ENCODE measurements around the gene C11orf91.
"Not testable (repeated sequence)": the region's sequence is repeated elsewhere in the genome, so short reads cannot be mapped to it uniquely, and the experiment has no call there.

C11orf91 gene

DNA sequence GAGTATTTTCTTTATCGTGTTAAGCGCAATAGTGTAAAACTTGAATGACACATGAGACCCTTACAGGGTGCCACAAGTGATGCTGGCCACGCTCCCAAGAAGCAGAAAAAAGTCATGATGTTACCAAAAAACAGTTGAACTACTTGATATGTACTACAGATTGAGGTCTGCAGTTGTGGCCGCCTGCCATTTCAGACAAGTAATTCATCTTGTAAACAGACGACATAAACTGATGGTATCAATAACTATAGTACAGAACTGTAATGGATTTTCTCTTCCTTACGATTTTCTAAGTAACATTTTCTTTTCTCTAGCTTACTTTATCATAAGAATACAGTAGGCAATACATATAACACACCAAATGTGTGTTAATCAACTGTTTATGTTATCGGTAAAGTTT is 30.1 kb upstream of the C11orf91 start:
- no peak overlapping the region for H3K4me3 ChIP-seq (ENCODE audit: low read depth, low read length)
- DNase-seq (ENCODE audit: low read depth), result no peak
- TF ChIP-seq, protein P1, sequence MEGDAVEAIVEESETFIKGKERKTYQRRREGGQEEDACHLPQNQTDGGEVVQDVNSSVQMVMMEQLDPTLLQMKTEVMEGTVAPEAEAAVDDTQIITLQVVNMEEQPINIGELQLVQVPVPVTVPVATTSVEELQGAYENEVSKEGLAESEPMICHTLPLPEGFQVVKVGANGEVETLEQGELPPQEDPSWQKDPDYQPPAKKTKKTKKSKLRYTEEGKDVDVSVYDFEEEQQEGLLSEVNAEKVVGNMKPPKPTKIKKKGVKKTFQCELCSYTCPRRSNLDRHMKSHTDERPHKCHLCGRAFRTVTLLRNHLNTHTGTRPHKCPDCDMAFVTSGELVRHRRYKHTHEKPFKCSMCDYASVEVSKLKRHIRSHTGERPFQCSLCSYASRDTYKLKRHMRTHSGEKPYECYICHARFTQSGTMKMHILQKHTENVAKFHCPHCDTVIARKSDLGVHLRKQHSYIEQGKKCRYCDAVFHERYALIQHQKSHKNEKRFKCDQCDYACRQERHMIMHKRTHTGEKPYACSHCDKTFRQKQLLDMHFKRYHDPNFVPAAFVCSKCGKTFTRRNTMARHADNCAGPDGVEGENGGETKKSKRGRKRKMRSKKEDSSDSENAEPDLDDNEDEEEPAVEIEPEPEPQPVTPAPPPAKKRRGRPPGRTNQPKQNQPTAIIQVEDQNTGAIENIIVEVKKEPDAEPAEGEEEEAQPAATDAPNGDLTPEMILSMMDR (IDR thresholded peaks at IDR 0.05; ENCODE audit: control insufficient read depth, extremely low read depth, insufficient read depth), result no peak

DNA sequence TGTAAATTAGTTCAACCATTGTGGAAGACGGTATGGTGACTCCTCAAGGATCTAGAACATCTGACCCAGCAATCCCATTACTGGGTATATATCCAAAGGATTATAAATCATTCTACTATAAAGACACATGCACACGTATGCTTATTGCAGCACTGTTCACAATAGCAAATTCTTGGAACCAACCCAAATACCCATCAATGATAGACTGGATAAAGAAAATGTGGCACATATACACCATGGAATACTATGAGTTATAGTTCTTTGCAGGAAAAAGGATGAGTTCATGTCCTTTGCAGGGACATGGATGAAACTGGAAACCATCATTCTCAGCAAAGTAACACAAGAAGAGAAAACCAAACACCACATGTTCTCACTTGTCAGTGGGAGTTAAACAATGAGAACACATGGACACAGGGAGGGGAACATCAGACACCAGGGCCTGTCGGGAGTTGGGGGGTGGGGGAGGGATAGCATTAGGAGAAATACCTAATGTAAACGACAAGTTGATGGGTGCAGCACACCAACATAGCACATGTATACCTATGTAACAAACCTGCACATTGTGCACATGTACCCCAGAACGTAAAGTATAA is 28.5 kb upstream of the C11orf91 start:
- DNase-seq (ENCODE audit: low read depth); H3K4me3 ChIP-seq (ENCODE audit: low read depth, low read length): not testable (repeated sequence)

DNA sequence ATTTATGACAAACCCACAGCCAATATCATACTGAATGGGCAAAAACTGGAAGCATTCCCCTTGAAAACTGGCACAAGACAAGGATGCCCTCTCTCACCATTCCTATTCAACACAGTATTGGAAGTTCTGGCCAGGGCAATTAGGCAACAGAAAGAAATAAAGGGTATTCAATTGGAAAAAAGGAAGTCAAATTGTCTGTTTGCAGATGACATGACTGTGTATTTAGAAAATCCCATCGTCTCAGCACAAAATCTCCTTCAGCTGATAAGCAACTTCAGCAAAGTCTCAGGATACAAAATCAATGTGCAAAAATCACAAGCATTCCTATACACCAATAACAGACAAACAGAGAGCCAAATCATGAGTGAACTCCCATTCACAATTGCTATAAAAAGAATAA is 26.9 kb upstream of the C11orf91 start:
- H3K4me3 ChIP-seq (ENCODE audit: low read depth, low read length); DNase-seq (ENCODE audit: low read depth): not testable (repeated sequence)

DNA sequence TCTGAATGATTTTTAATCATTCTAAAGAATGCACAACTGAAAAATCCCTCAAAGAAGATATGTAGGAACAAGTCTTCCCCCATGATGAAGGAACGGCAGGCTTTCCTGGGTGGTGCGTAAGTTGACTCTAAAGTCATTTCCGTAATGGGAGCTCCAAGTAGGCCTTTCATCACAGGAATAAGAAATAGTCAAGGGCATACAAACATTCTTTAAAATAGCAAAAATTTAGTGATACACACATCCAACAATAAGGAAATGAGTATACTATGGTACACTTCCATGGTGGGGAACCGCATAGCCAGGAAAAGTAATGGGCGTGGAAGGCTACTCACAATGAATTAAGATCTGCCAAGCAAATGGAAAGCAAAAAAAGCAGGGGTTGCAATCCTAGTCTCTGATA is 24.9 kb upstream of the C11orf91 start:
- H3K4me3 ChIP-seq (ENCODE audit: low read depth, low read length), result no peak overlapping the region
- TF ChIP-seq, protein P1 (IDR thresholded peaks at IDR 0.05; ENCODE audit: control insufficient read depth, extremely low read depth, insufficient read depth), result no peak
- no peak for DNase-seq (ENCODE audit: low read depth)

DNA sequence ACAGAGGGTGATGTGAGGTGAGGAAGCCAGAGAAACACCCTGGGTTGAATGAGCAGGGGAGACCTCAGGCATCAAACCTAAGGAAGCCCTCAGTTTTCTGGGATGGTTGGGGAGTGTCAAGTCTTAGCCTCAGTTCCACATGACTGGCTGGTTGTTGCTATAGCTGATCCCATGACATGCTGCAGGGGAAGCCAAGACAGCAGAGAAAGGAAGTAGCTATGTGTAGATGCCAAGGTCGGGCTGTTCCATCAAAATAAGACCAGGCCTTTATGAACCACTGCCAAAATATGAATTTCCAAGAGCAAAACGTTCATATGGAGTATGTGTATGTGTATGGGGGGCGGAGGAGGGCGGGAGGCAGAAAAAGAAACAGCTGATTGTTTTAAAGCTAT is 24.0 kb upstream of the C11orf91 start:
- TF ChIP-seq, protein P1 (IDR thresholded peaks at IDR 0.05; ENCODE audit: control insufficient read depth, extremely low read depth, insufficient read depth), result no peak
- no peak for DNase-seq (ENCODE audit: low read depth)
- no peak overlapping the region for H3K4me3 ChIP-seq (ENCODE audit: low read depth, low read length)

DNA sequence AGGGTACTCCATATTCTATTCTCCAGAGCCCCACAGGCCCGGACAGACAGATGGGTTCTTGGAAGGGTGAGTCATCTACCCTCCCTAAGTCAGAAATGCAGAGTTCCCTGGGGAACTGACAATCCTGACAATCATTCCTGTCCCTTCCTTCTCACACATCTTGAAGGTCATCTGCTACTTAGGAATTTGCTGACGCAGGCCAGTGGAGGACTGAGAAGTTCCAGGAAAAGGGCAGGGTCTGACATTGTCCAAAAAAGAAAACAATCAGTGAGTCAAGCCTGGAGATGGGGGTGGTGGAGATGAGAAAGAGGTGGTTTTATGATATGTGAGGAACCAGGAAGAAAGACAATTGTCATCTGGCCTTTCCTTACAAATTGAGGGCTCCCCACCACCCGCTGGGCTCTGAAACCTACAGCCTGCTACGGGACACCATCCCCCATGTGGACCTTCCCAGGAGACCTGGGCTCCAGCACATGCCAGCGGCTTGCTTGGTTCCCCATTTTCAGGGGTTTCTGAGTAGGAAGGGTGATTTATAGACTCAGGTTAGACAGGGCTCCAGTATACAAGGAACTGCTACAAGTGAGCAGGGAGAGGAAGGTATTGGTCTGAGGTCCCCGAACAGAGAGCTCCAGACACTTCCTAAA is 22.7 kb upstream of the C11orf91 start:
- TF ChIP-seq, protein P1 (IDR thresholded peaks at IDR 0.05; ENCODE audit: control insufficient read depth, extremely low read depth, insufficient read depth), result no peak
- no peak overlapping the region for H3K4me3 ChIP-seq (ENCODE audit: low read depth, low read length)
- DNase-seq (ENCODE audit: low read depth), result no peak

DNA sequence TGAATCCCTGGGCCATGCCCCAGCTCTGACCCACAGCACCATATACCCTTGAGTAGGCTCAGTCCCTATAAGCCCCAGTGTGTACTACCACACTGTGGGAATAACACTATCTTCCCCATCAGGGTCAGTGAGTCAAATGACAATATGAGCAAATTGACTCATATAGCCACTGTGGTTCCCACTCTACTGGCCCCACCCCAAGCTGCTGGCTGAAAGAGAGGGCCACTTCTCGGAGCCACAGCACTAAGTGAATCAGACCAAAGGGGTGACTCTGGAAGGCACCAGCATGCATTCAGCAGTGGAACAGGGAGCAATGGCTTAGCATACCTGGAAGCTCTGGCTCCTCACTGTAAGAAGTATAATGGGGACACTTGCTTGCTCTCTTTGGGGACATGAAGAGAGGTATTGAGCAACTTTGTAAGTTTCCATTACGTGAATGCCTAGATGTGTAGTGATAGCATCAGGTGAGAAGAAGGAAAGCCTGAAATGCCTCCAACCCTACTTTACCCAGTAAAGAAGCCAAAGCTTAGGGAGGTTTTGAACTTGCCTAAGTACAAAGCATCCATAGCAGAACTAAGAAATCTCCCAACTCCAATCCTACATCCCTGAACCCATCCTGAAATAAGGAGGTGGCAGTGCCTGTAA is 22.1 kb upstream of the C11orf91 start:
- H3K4me3 ChIP-seq (ENCODE audit: low read depth, low read length), result no peak overlapping the region
- DNase-seq (ENCODE audit: low read depth), result no peak

More for the DNA sequence above, 22.1 kb upstream of the C11orf91 start:
- TF ChIP-seq, protein P1 (IDR thresholded peaks at IDR 0.05; ENCODE audit: control insufficient read depth, extremely low read depth, insufficient read depth), result no peak
